OCI-LY3 (cell line): ENCODE data around the gene CYB5R3.
"Not testable (repeated sequence)": the region's sequence is repeated elsewhere in the genome, so short reads cannot be mapped to it uniquely, and the experiment has no call there.

Source experiments
- CTCF ChIP-seq: fragments of 200-600, 300-600 bp; sonication (generic); IDR thresholded peaks from 2 replicates; pipeline ENCODE4 v1.5.1; 2014; ENCODE audit warnings: antibody characterized with exemption, low read length, low read depth
- EZH2phosphoT487 ChIP-seq: fragments of 200-600 bp; shearing (Covaris generic); IDR thresholded peaks from 2 replicates; pipeline ENCODE4 v1.6.1; 2018; ENCODE audit warnings: antibody characterized with exemption, mixed run types, low read depth

GRCh38 chr22:42567950-42568349, 81.2 kb downstream of the CYB5R3 start:
- TF ChIP-seq CTCF, EZH2phosphoT487: not testable (repeated sequence)
